OCI-LY1 (cell line): ENCODE data around the gene KRT32.

ENCODE experiments used
- EZH2 ChIP-seq: fragments of 200-600 bp; sonication (generic), shearing (Covaris generic); IDR thresholded peaks from 2 replicates; pipeline ENCODE4 v1.8.0; 2017; ENCODE audit warnings: borderline replicate concordance, mixed run types, mild to moderate bottlenecking, antibody characterized with exemption, low read length, moderate library complexity, mixed read lengths
- TF ChIP-seq, protein P1 (sequence below): fragments of 200-600 bp; sonication (generic), shearing (Covaris generic); IDR thresholded peaks from 2 replicates; pipeline ENCODE4 v1.5.1; 2017; ENCODE audit warnings: mild to moderate bottlenecking, antibody characterized with exemption, low read length, moderate library complexity, mixed read lengths

DNA sequence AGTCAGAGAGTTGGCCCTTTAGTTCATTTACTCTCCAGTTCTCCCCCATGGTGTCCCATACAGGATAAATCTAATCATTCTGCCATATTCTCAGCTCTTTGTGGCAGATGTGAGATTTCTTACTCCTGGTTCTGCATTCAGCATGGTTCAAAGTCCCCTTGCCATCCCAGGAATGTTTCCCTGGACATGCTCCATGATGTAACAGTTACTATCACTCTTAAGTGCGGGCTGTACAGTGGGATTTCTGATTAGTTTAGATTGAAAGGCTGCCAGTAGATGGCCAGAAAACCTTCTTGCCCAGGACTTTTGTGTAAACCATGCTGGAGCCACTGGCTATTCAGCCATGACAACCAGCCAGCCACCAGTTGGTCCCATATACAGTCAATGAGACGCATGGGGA lies 53.2 kb downstream of the KRT32 start:
- TF ChIP-seq, protein P1, sequence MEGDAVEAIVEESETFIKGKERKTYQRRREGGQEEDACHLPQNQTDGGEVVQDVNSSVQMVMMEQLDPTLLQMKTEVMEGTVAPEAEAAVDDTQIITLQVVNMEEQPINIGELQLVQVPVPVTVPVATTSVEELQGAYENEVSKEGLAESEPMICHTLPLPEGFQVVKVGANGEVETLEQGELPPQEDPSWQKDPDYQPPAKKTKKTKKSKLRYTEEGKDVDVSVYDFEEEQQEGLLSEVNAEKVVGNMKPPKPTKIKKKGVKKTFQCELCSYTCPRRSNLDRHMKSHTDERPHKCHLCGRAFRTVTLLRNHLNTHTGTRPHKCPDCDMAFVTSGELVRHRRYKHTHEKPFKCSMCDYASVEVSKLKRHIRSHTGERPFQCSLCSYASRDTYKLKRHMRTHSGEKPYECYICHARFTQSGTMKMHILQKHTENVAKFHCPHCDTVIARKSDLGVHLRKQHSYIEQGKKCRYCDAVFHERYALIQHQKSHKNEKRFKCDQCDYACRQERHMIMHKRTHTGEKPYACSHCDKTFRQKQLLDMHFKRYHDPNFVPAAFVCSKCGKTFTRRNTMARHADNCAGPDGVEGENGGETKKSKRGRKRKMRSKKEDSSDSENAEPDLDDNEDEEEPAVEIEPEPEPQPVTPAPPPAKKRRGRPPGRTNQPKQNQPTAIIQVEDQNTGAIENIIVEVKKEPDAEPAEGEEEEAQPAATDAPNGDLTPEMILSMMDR = no peak
- TF ChIP-seq EZH2 = no peak
